ENCODE measurements around the gene PTPRG.
"Not testable (repeated sequence)": the region's sequence is repeated elsewhere in the genome, so short reads cannot be mapped to it uniquely, and the experiment has no call there.

PTPRG gene

GRCh38 chr3:61727435-61727834 lies 166.1 kb downstream of the PTPRG start:
- no peak for DNase-seq (ENCODE audit: low read depth)

- no peak for DNase-seq (ENCODE audit: low read depth)
These were observed 167.8 kb downstream of the PTPRG start for GRCh38 chr3:61729038-61729634.

- DNase-seq (ENCODE audit: low read depth) = no peak
These were observed 168.7 kb downstream of the PTPRG start for GRCh38 chr3:61730056-61730455.

GRCh38 chr3:61730577-61731231 lies 169.3 kb downstream of the PTPRG start:
- DNase-seq (ENCODE audit: low read depth) = no peak

- no peak for DNase-seq (ENCODE audit: low read depth)
These were observed 171.6 kb downstream of the PTPRG start for GRCh38 chr3:61733000-61733399.

GRCh38 chr3:61733876-61734275 lies 172.5 kb downstream of the PTPRG start:
- no peak for DNase-seq (ENCODE audit: low read depth)

GRCh38 chr3:61734749-61735686 lies 173.6 kb downstream of the PTPRG start:
- DNase-seq (ENCODE audit: low read depth) = no peak

GRCh38 chr3:61736506-61736905 lies 175.1 kb downstream of the PTPRG start:
- no peak for DNase-seq (ENCODE audit: low read depth)

GRCh38 chr3:61739640-61740039 lies 178.3 kb downstream of the PTPRG start:
- DNase-seq (ENCODE audit: low read depth) = no peak

- no peak for DNase-seq (ENCODE audit: low read depth)
These were observed 179.1 kb downstream of the PTPRG start for GRCh38 chr3:61740494-61740893.

GRCh38 chr3:61741551-61741950 lies 180.2 kb downstream of the PTPRG start:
- no peak for DNase-seq (ENCODE audit: low read depth)

GRCh38 chr3:61742006-61742405 lies 180.6 kb downstream of the PTPRG start:
- DNase-seq (ENCODE audit: low read depth) = no peak

- no peak for DNase-seq (ENCODE audit: low read depth)
These were observed 181.7 kb downstream of the PTPRG start for GRCh38 chr3:61743067-61743466.

- DNase-seq (ENCODE audit: low read depth) = no peak
These were observed 182.4 kb downstream of the PTPRG start for GRCh38 chr3:61743686-61744242.

- no peak for DNase-seq (ENCODE audit: low read depth)
These were observed 186.9 kb downstream of the PTPRG start for GRCh38 chr3:61748288-61748687.

GRCh38 chr3:61750766-61751165 lies 189.4 kb downstream of the PTPRG start:
- DNase-seq (ENCODE audit: low read depth) = no peak

GRCh38 chr3:61758839-61759238 lies 197.5 kb downstream of the PTPRG start:
- no peak for DNase-seq (ENCODE audit: low read depth)

GRCh38 chr3:61760783-61761182 lies 199.4 kb downstream of the PTPRG start:
- DNase-seq (ENCODE audit: low read depth) = not testable (repeated sequence)

- DNase-seq (ENCODE audit: low read depth) = no peak
These were observed 200.5 kb downstream of the PTPRG start for GRCh38 chr3:61761694-61762430.

GRCh38 chr3:61765157-61765876 lies 203.9 kb downstream of the PTPRG start:
- DNase-seq (ENCODE audit: low read depth) = no peak
